Stomach (tissue), 4 donors: Measurements from ENCODE around the gene BAIAP2L1.

Source experiments
- CTCF ChIP-seq, 7 experiments: fragments of 450-650 bp in 4 of 7; fragments of 200-600 bp in 3 of 7; sonication (generic) in 3 of 7; IDR thresholded peaks; one replicate each; pipeline ENCODE4 v1.5.1; 2016 to 2019; ENCODE audit warnings: antibody characterized with exemption in 7 of 7, control low read depth in 2 of 7, mild to moderate bottlenecking in 1 of 7
- POLR2A ChIP-seq, 4 donors: fragments of 450-650 bp; IDR thresholded peaks; one replicate each; pipeline ENCODE4 v1.6.1; 2016; ENCODE audit warnings: antibody characterized with exemption in 4 of 4, control low read depth in 2 of 4, mild to moderate bottlenecking in 1 of 4, moderate library complexity in 1 of 4
- POLR2AphosphoS5 ChIP-seq, 3 donors: sonication (generic); formaldehyde crosslinking; IDR thresholded peaks; one replicate each; pipeline ENCODE4 v1.6.1; 2016; ENCODE audit warnings: antibody characterized with exemption in 3 of 3

- TF ChIP-seq POLR2A (IDR thresholded peaks at IDR 0.05) = no peak
- TF ChIP-seq POLR2AphosphoS5 (IDR thresholded peaks at IDR 0.05) = no peak
- TF ChIP-seq CTCF (IDR thresholded peaks at IDR 0.05) = no peak
Measured at GRCh38 chr7:98329791-98330373, 71.0 kb downstream of the BAIAP2L1 start.
